Measurements from ENCODE around the gene SH2D4B.

DNA sequence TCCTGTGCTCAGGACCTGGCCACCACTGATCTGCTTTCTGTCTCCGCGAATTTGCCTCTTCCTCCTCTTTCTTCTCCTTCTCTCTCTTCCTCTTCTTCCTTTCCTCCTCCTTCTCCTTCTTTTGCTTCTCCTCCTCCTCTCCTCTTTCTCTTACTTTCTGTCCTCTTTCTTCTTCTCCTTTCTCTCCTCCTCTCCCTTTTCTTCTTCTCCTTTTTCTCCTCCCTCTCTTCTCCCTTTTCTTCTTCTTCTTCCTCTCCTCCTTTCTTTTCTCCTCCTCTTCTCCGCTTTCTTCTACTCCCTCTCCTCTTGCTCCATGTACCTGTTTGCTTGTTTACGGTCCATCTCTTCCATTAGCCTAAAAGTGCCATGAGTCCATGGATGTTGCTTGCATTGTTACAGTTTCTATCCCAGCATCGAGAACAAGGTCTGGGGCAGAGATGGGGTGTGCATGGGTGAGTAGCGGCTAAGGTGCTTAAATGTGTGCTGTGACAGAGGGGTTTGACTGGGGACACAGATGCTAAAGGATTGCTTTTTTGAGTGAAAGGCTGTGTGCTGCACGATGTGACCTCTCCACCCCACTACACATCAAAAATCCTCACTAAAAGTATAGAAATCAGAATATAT is 7.7 kb downstream of the SH2D4B start:
- TF ChIP-seq RFXAP (CRISPR knock-in tag; IDR thresholded peaks at IDR 0.05; ENCODE audit: borderline replicate concordance): no peak
- TF ChIP-seq CBX5 (CRISPR knock-in tag; IDR thresholded peaks at IDR 0.05; ENCODE audit: borderline replicate concordance): no peak
- TF ChIP-seq ZNF160 (CRISPR knock-in tag; IDR thresholded peaks at IDR 0.05): no peak
- no peak for TF ChIP-seq EZH2 (conservative IDR thresholded peaks at IDR 0.05; ENCODE audit: low read depth, low read length)
- TF ChIP-seq, protein P1, sequence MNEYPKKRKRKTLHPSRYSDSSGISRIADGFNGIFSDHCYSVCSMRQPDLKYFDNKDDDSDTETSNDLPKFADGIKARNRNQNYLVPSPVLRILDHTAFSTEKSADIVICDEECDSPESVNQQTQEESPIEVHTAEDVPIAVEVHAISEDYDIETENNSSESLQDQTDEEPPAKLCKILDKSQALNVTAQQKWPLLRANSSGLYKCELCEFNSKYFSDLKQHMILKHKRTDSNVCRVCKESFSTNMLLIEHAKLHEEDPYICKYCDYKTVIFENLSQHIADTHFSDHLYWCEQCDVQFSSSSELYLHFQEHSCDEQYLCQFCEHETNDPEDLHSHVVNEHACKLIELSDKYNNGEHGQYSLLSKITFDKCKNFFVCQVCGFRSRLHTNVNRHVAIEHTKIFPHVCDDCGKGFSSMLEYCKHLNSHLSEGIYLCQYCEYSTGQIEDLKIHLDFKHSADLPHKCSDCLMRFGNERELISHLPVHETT (CRISPR knock-in tag; conservative IDR thresholded peaks at IDR 0.05): no peak
- TF ChIP-seq, protein P2, sequence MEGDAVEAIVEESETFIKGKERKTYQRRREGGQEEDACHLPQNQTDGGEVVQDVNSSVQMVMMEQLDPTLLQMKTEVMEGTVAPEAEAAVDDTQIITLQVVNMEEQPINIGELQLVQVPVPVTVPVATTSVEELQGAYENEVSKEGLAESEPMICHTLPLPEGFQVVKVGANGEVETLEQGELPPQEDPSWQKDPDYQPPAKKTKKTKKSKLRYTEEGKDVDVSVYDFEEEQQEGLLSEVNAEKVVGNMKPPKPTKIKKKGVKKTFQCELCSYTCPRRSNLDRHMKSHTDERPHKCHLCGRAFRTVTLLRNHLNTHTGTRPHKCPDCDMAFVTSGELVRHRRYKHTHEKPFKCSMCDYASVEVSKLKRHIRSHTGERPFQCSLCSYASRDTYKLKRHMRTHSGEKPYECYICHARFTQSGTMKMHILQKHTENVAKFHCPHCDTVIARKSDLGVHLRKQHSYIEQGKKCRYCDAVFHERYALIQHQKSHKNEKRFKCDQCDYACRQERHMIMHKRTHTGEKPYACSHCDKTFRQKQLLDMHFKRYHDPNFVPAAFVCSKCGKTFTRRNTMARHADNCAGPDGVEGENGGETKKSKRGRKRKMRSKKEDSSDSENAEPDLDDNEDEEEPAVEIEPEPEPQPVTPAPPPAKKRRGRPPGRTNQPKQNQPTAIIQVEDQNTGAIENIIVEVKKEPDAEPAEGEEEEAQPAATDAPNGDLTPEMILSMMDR (CRISPR knock-in tag; IDR thresholded peaks at IDR 0.05): no peak
- TF ChIP-seq ZNF724P (CRISPR knock-in tag; IDR thresholded peaks at IDR 0.05; ENCODE audit: borderline replicate concordance): no peak
- TF ChIP-seq, protein P3, sequence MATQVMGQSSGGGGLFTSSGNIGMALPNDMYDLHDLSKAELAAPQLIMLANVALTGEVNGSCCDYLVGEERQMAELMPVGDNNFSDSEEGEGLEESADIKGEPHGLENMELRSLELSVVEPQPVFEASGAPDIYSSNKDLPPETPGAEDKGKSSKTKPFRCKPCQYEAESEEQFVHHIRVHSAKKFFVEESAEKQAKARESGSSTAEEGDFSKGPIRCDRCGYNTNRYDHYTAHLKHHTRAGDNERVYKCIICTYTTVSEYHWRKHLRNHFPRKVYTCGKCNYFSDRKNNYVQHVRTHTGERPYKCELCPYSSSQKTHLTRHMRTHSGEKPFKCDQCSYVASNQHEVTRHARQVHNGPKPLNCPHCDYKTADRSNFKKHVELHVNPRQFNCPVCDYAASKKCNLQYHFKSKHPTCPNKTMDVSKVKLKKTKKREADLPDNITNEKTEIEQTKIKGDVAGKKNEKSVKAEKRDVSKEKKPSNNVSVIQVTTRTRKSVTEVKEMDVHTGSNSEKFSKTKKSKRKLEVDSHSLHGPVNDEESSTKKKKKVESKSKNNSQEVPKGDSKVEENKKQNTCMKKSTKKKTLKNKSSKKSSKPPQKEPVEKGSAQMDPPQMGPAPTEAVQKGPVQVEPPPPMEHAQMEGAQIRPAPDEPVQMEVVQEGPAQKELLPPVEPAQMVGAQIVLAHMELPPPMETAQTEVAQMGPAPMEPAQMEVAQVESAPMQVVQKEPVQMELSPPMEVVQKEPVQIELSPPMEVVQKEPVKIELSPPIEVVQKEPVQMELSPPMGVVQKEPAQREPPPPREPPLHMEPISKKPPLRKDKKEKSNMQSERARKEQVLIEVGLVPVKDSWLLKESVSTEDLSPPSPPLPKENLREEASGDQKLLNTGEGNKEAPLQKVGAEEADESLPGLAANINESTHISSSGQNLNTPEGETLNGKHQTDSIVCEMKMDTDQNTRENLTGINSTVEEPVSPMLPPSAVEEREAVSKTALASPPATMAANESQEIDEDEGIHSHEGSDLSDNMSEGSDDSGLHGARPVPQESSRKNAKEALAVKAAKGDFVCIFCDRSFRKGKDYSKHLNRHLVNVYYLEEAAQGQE (IDR thresholded peaks at IDR 0.05; ENCODE audit: borderline replicate concordance in 1 of 2, low read depth in 1 of 2, low read length in 2 of 2): no peak

Measured in HepG2 (cell line).